LNCAP (cell line): Measurements from ENCODE around the gene HNRNPM.

Experiments used
- TF ChIP-seq, protein P1 (sequence below): fragments of 450-650 bp; IDR thresholded peaks from 2 replicates; pipeline ENCODE4 v1.5.1; 2017; ENCODE audit warnings: mild to moderate bottlenecking

HNRNPM gene

DNA sequence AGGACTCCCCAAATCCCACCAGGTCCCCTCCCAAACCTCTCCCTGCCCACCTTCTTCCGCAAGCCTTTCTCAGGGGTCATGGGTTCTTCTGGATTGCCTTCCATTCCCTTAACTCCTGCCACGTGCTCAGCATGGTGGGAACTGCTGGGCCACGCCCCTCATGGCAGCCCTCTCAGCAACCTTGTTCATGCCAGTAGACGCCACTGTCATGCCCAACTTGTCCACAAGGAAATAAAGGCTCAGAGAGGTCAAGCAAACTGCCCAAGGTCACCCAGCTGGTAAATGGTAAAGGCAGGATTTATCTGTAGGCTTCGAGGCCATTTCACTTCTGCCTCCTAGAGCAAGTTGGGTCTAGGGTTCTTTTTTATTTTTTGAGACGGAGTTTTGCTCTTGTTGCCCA is 46.8 kb downstream of the HNRNPM start:
- TF ChIP-seq, protein P1, sequence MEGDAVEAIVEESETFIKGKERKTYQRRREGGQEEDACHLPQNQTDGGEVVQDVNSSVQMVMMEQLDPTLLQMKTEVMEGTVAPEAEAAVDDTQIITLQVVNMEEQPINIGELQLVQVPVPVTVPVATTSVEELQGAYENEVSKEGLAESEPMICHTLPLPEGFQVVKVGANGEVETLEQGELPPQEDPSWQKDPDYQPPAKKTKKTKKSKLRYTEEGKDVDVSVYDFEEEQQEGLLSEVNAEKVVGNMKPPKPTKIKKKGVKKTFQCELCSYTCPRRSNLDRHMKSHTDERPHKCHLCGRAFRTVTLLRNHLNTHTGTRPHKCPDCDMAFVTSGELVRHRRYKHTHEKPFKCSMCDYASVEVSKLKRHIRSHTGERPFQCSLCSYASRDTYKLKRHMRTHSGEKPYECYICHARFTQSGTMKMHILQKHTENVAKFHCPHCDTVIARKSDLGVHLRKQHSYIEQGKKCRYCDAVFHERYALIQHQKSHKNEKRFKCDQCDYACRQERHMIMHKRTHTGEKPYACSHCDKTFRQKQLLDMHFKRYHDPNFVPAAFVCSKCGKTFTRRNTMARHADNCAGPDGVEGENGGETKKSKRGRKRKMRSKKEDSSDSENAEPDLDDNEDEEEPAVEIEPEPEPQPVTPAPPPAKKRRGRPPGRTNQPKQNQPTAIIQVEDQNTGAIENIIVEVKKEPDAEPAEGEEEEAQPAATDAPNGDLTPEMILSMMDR = no peak

DNA sequence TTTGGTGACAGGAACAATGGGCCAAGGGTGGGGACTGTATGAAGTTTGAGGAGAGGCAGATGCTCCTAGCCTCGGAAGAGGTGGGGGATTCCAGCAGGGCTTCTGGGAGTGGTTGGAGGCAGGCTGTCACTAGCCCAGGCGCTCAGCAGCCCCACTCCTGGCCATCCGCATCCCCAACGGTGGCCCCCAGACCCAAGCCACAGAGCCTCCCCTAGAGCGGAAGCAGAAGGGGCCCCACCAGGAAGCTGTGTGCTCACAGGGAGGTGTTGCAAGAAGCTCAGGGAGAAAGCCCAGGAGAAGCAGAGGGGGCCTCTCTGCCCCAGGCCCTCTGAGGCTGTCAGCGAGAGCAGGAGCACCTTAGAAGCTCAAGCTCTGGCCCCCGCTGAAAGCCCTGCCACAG is 49.4 kb downstream of the HNRNPM start:
- TF ChIP-seq, protein P1 = no peak

DNA sequence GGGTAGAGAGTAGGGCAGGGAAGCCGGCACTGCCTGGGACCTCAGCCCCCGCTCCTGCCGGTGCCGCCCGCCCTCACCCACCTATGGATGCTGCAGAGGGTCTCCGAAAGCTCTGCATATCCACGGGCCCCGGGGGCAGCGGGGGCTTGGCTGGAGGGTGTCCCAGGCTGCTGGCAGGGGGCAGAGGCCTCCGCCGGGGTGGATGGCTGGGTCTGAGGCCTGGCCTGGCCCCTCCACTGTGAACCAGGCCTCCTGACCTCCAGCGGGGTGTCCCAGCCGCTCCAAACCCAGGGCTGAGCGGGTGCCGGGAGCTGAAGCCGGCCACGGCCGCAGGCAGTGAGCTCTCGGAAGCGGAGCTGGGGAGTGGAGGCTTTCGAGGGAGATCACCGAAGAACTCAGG is 53.5 kb downstream of the HNRNPM start:
- TF ChIP-seq, protein P1 = no peak

DNA sequence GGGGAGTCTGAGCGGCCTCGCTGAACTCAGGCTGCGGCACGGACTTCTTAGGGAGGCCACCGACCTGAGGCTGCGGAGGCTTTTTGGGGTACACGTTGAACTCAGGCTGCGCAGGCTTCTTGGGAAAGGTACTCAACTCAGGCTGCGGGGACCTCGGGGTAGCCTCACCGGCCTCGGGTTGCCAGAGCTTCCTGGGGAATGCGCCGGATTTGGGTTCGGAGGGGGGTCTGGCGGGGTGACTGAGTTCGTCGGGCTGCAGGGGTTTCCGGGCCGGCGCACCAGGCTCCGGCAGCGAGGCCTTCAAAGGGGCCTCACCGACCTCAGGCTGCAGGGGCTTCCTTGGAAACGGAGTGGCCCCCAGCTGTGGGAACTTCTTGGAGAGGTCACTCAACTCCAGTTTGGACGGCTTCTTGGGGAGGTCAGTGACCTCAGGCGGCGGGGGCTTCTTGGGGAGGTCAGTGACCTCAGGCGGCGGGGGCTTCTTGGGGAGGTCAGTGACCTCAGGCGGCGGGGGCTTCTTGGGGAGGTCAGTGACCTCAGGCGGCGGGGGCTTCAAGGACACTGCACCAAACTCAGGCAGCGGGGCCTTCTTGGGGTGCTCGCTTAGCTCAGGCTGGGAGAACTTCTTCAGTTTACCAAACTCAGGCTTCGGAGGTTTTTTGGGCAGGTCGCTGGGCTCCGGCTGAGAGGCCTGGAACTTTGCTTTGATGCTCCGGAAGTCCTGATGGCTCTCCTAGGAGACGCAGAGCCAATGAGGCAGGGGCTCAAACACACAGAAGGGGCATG is 54.5 kb downstream of the HNRNPM start:
- TF ChIP-seq, protein P1 = no peak

DNA sequence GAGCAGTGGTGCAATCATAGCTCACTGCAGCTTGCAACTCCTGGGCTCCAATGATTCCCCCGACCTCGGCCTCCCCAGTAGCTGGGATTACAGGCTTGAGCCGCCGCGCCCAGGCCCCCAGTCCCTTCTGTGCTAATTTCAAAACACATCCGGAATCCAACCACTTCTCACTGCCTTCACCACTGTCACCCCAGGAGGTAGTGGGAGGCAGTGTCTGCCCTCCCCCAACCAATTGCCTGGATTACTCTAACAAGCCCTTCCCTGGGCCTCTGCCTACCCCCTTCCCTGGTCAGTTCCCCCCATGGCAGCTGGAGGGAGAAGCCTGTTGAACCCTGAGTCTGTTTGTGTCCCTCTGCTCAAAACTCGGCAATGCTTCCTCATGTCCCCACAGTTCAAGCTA is 55.4 kb downstream of the HNRNPM start:
- TF ChIP-seq, protein P1 = no peak

DNA sequence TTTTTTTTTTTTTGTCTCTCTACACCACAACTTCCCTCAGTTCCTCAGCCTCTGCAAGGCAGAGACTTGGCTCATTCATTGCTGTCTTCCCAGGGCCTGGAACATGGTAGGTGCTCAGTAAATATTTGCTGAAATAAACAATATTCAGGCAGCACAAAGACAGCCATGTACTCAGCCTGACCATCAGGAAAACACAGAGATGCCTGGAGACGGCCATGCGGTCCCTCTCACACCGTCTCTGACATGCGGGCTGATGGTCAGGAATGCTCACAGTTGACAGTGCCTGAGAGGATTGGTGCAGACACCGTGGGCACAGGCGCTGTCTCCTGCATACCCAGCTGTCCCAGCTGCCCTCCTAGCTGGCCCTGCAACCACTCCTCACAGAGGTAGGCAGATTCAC is 56.7 kb downstream of the HNRNPM start:
- TF ChIP-seq, protein P1 = no peak

DNA sequence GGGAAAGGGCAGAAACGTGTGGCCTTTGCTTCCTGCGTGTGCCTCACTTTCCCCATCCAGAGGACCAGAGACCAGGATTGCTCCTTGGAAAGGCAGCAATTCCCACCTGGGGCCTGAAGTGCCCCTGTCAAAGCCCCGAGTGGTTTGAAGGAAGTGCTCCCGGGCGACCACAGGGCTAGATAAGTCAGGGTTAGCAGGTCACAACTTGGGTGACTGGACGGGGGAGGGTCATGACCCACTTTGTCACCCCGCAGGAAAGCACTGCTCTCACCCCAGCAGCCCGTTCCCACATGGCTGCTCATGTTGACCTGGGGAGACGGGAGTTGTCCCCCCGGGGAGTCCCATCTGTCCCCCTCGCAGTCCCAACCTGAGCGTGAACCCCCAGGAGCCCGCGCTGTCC is 57.2 kb downstream of the HNRNPM start:
- TF ChIP-seq, protein P1 = no peak

DNA sequence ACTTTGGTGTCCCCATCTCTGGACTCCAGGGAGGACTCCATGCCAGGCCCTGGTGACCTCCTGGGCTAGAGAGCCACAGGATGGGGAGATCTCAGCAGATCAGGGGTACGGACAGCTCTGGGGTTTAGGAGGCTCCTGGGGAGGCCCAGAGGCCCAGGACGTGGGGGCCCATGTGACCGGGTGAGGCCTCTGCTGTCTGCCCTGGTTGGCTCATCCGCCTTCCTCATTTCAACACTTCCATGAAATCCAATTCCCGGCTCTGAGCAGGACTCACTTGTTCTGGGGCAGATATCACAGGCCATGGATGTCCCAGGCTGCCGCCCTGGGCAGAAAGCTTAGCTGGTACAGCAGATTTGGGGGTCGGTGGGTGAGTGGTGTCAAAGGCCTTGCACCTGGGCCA is 58.7 kb downstream of the HNRNPM start:
- TF ChIP-seq, protein P1 = no peak
